Measurements from ENCODE around the gene UQCC2.

GRCh38 chr6:33698494-33698893 lies 13.0 kb downstream of the UQCC2 start:
- TF ChIP-seq POLR2A (IDR thresholded peaks at IDR 0.05; ENCODE audit: low read length) (no peak), GATA1 (IDR thresholded peaks at IDR 0.05; ENCODE audit: low read depth, low read length) (no peak)

Measured in erythroblast (primary cell).